ENCODE measurements around the gene HEXIM2.

- TF ChIP-seq CTCF (optimal IDR thresholded peaks at IDR 0.05 in 1 of 3, IDR thresholded peaks at IDR 0.05 in 1 of 3, conservative IDR thresholded peaks at IDR 0.05 in 1 of 3; ENCODE audit: extremely low read depth in 1 of 3, insufficient read depth in 2 of 3, low read length in 3 of 3) (no peak), EZH2 (IDR thresholded peaks at IDR 0.05; ENCODE audit: low read length) (no peak)
Observed at GRCh38 chr17:45155029-45155428, 6.6 kb upstream of the HEXIM2 start.
